Fibroblast of gingiva (primary cell): Measurements from ENCODE around the gene PMP22.

Experiments used
- DNase-seq: peaks from one replicate; pipeline ENCODE4 v3.0.0-alpha.2; 2011; ENCODE audit warnings: low read depth

PMP22 gene

GRCh38 chr17:15265131-15265530 is at the start of gene PMP22:
TSS of gene PMP22 (minus strand) at chr17:15265326. CDS start at chr17:15260727, 4,599 bp downstream.
- peak; percentile 62 for DNase-seq

GRCh38 chr17:15311996-15312395 is 46.9 kb upstream of the PMP22 start:
- DNase-seq, result no peak

- DNase-seq, result no peak
These were observed 44.7 kb upstream of the PMP22 start for GRCh38 chr17:15309793-15310192.

- no peak for DNase-seq
These were observed 44.1 kb upstream of the PMP22 start for GRCh38 chr17:15309236-15309635.

GRCh38 chr17:15308758-15309157 is 43.6 kb upstream of the PMP22 start:
- DNase-seq, result no peak

GRCh38 chr17:15307710-15308111 is 42.6 kb upstream of the PMP22 start:
- DNase-seq, result no peak

GRCh38 chr17:15303851-15304250 is 38.7 kb upstream of the PMP22 start:
- DNase-seq, result no peak

GRCh38 chr17:15303268-15303667 is 38.1 kb upstream of the PMP22 start:
- DNase-seq, result no peak

- DNase-seq, result no peak
These were observed 36.7 kb upstream of the PMP22 start for GRCh38 chr17:15301845-15302244.

- DNase-seq, result peak; percentile 44
These were observed 33.0 kb upstream of the PMP22 start for GRCh38 chr17:15298176-15298575.

- no peak for DNase-seq
These were observed 28.4 kb upstream of the PMP22 start for GRCh38 chr17:15293558-15293957.

GRCh38 chr17:15291674-15292361 is 26.7 kb upstream of the PMP22 start:
- peak; percentile 46 for DNase-seq

- peak; percentile 45 for DNase-seq
These were observed 25.5 kb upstream of the PMP22 start for GRCh38 chr17:15290605-15291004.

GRCh38 chr17:15289285-15290183 is 24.4 kb upstream of the PMP22 start:
- peak; percentile 94 for DNase-seq

- DNase-seq, result no peak
These were observed 23.7 kb upstream of the PMP22 start for GRCh38 chr17:15288859-15289258.

- peak; percentile 20 for DNase-seq
These were observed 22.6 kb upstream of the PMP22 start for GRCh38 chr17:15287538-15288267.

- DNase-seq, result no peak
These were observed 20.3 kb upstream of the PMP22 start for GRCh38 chr17:15285466-15285865.

- no peak for DNase-seq
These were observed 19.4 kb upstream of the PMP22 start for GRCh38 chr17:15284537-15284936.

- no peak for DNase-seq
These were observed 19.0 kb upstream of the PMP22 start for GRCh38 chr17:15284107-15284506.

GRCh38 chr17:15281909-15282308 is 16.8 kb upstream of the PMP22 start:
- DNase-seq, result no peak

- peak; percentile 86 for DNase-seq
These were observed 13.9 kb upstream of the PMP22 start for GRCh38 chr17:15278924-15279477.

- DNase-seq, result no peak
These were observed 13.3 kb upstream of the PMP22 start for GRCh38 chr17:15278380-15278779.
